ENCODE data around the gene KCNK3.
A peak's percentile ranks its signal among the peaks of the same experiment; 100 is the strongest.

KCNK3 gene

DNA sequence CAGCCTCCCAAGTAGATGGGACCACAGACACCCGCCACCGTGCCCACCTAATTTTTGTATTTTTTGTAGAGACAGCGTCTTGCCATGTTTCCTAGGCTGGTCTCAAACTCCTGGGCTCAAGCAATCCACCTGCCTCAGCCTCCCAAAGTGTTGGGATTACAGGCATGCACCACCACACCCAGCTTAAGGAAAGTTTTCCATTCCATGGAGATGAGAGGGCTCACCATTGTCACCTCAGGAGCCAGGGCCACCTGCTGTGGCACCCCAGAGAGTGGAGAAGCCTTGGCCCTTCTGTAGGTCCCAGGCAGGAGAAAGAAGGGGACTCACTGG is 76.2 kb downstream of the KCNK3 start:
- no peak overlapping the region for H3K27ac ChIP-seq (ENCODE audit: low read depth, low read length)
- no peak overlapping the region for H3K9ac ChIP-seq (ENCODE audit: low read length)
- H3K4me3 ChIP-seq (ENCODE audit: low read depth in 1 of 2, low read length in 2 of 2) = no peak overlapping the region
- no peaks in the 10 kb centered on the region for H3K36me3 ChIP-seq (ENCODE audit: insufficient read depth, low read length)
- no peaks in the 10 kb centered on the region for H3K9me3 ChIP-seq (ENCODE audit: low read length)
- H3K27me3 ChIP-seq (ENCODE audit: control insufficient read depth in 1 of 2, insufficient read depth in 2 of 2, low read length in 2 of 2) = no peaks in the 10 kb centered on the region
- H3K4me1 ChIP-seq (ENCODE audit: insufficient read depth, low read length) = peaks cover 61% of the 10 kb centered on the region

DNA sequence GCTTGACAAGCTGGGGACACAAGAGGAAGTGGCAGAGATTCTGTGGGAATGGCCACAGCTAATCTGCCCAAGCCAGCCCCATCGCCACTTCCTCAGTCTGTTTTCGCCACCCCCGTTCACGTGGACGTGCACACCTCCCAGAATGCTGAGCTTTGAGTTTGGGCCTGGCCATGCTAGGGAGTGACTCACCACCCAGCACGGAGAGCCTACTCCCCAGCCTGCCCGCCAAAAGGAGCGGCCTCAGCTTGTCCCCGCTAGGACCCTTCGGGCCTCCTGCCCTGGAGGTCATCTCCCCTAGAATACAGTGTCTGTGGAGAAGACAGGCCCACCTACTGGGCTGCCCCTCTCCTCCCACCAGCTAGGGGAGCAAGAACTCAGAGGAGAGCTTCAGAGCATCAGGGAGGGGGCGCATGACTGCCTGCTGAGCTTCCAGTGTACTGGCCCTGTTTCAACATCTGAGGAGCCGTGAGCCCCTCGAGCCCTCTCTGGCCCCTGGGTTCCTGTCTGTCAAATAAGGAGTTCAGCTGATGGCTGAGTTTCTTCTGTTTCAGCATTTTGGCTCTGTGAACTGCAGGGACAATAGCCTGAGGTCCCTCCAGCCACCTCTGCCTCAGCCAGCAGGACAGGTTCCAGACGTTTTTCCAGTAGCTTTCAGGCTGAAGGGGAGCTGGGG is 76.7 kb downstream of the KCNK3 start:
- peak overlapping the region; percentile 48 for H3K27ac ChIP-seq (ENCODE audit: low read depth, low read length)
- no peak overlapping the region for H3K4me3 ChIP-seq (ENCODE audit: low read depth in 1 of 2, low read length in 2 of 2)
- no peaks in the 10 kb centered on the region for H3K27me3 ChIP-seq (ENCODE audit: control insufficient read depth in 1 of 2, insufficient read depth in 2 of 2, low read length in 2 of 2)
- H3K9ac ChIP-seq (ENCODE audit: low read length) = no peak overlapping the region
- H3K36me3 ChIP-seq (ENCODE audit: insufficient read depth, low read length) = peaks cover 1% of the 10 kb centered on the region
- peaks cover 61% of the 10 kb centered on the region for H3K4me1 ChIP-seq (ENCODE audit: insufficient read depth, low read length)
- H3K9me3 ChIP-seq (ENCODE audit: low read length) = no peaks in the 10 kb centered on the region

DNA sequence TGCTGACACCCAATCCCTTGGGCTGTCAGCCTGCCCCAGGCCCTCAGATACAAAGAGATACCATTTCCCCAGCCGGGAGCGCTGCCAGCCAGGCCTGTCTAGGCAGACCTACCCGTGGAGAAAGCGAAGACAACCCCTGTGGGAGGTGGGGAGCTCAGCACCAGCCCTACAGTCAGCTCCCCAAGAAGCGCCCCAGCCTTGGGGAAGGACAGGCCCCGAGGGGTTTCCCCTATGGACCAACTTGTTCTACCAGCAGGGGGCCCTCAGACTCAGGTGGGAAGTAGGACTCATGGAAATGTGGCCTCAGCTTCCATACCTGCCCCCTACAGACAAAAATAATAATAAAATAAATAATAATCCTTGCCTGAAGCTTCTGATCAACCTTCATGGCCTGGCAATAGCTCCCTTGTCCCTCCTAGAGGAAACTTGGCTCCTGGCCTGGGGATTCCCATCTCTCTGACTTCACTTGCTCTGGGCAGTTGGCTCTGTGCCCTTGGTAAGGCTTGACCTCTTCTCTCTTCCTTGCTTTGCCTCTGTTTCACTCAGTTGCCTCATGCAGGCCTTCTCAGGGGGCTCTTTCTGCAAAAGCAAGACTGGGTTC is 78.6 kb downstream of the KCNK3 start:
- no peaks in the 10 kb centered on the region for H3K27me3 ChIP-seq (ENCODE audit: control insufficient read depth in 1 of 2, insufficient read depth in 2 of 2, low read length in 2 of 2)
- H3K36me3 ChIP-seq (ENCODE audit: insufficient read depth, low read length) = peaks cover 20% of the 10 kb centered on the region
- no peak overlapping the region for H3K9ac ChIP-seq (ENCODE audit: low read length)
- H3K4me1 ChIP-seq (ENCODE audit: insufficient read depth, low read length) = peaks cover 46% of the 10 kb centered on the region
- no peaks in the 10 kb centered on the region for H3K9me3 ChIP-seq (ENCODE audit: low read length)
- no peak overlapping the region for H3K4me3 ChIP-seq (ENCODE audit: low read depth in 1 of 2, low read length in 2 of 2)
- peak overlapping the region; percentile 51 for H3K27ac ChIP-seq (ENCODE audit: low read depth, low read length)

DNA sequence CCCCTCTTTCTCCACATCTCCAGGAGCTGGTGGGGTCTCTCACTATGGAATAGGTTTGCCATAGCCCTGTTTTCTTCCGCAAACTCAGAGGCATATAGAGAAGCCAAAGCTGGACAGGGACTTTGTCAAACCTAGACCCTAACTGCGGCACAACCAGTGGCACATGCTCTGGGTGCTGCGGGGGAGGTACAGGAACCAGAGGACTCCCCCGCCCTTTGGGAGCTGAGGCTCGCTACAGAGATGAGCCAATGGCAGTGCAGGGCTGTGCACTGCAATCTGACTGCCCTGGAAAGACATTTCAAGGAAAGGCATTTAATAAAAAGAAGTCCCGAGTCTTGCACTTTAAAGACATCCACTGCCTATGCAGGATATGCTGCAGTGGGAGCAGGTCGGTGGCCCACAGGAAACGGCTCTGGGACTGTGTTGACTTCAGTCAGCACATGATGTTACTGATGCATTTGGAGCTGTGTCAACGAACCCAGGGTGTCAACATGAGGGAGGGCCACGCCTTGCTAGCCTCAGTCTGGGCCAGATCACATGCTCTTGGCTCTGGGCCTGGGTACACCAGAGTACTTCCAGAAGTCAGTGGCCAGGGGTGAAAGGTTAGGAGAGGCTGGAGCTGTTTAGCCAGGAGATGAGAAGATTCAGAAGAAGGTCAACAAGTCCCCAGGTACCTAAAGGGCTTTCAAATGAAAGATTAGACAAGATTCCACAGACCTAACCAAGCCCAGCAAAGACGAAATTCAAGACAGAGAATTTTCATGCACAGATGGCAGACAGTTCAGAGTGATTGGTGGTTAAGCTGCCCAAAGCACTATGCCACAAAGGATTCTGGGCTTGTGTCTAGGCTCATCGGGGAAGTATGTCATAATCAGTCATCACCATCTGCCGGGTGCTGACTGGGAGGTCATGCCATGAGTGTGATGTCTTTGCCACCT is 79.8 kb downstream of the KCNK3 start:
- Histone ChIP-seq H3K9me3 (ENCODE audit: low read length) (no peaks in the 10 kb centered on the region), H3K9ac (ENCODE audit: low read length) (no peak overlapping the region), H3K36me3 (ENCODE audit: insufficient read depth, low read length) (peaks cover 32% of the 10 kb centered on the region), H3K4me1 (ENCODE audit: insufficient read depth, low read length) (peaks cover 38% of the 10 kb centered on the region), H3K27me3 (ENCODE audit: control insufficient read depth in 1 of 2, insufficient read depth in 2 of 2, low read length in 2 of 2) (no peaks in the 10 kb centered on the region), H3K27ac (ENCODE audit: low read depth, low read length) (no peak overlapping the region), H3K4me3 (ENCODE audit: low read depth in 1 of 2, low read length in 2 of 2) (no peak overlapping the region)

DNA sequence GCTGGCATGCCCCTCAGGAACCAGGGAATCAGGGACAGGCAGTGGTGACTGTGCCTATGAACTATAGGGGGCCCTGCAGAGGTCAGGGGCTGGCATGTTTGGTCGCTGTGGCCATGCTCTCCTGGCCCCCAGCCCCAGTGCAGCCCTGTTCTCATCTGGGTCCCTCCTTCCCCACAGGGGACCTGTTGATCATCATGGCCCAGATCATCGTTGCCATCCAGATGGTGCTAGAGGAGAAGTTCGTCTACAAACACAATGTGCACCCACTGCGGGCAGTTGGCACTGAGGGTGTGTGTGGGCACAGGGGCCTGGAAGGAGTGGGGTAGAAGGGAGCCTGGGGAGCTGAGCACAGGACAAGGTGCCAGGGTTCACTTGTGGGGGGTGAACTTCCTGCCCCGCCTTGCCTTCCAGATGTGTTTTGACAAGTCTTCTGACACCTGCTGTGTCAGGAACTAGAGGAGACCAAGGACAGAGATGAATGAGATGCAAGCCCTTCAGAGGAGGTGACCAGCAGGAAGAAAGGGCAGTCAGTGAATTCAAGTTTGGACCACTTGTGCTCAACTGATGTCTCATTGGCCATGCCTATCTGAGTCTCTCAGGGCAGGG is 83.8 kb downstream of the KCNK3 start:
- Histone ChIP-seq H3K36me3 (ENCODE audit: insufficient read depth, low read length) (peaks cover 59% of the 10 kb centered on the region), H3K9ac (ENCODE audit: low read length) (no peak overlapping the region), H3K4me1 (ENCODE audit: insufficient read depth, low read length) (peaks cover 18% of the 10 kb centered on the region), H3K27ac (ENCODE audit: low read depth, low read length) (no peak overlapping the region), H3K27me3 (ENCODE audit: control insufficient read depth in 1 of 2, insufficient read depth in 2 of 2, low read length in 2 of 2) (no peaks in the 10 kb centered on the region), H3K4me3 (ENCODE audit: low read depth in 1 of 2, low read length in 2 of 2) (no peak overlapping the region), H3K9me3 (ENCODE audit: low read length) (no peaks in the 10 kb centered on the region)

DNA sequence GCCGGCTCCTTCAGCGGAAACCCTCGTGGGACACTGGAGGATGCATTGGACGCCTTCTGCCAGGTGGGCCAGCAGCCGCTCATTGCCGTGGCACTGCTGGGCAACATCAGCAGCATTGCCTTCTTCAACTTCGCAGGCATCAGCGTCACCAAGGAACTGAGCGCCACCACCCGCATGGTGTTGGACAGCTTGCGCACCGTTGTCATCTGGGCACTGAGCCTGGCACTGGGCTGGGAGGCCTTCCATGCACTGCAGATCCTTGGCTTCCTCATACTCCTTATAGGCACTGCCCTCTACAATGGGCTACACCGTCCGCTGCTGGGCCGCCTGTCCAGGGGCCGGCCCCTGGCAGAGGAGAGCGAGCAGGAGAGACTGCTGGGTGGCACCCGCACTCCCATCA is 85.6 kb downstream of the KCNK3 start:
- Histone ChIP-seq H3K27ac (ENCODE audit: low read depth, low read length) (no peak overlapping the region), H3K9ac (ENCODE audit: low read length) (no peak overlapping the region), H3K4me1 (ENCODE audit: insufficient read depth, low read length) (no peaks in the 10 kb centered on the region), H3K4me3 (ENCODE audit: low read depth in 1 of 2, low read length in 2 of 2) (no peak overlapping the region), H3K27me3 (ENCODE audit: control insufficient read depth in 1 of 2, insufficient read depth in 2 of 2, low read length in 2 of 2) (no peaks in the 10 kb centered on the region), H3K36me3 (ENCODE audit: insufficient read depth, low read length) (peaks cover 62% of the 10 kb centered on the region), H3K9me3 (ENCODE audit: low read length) (no peaks in the 10 kb centered on the region)

DNA sequence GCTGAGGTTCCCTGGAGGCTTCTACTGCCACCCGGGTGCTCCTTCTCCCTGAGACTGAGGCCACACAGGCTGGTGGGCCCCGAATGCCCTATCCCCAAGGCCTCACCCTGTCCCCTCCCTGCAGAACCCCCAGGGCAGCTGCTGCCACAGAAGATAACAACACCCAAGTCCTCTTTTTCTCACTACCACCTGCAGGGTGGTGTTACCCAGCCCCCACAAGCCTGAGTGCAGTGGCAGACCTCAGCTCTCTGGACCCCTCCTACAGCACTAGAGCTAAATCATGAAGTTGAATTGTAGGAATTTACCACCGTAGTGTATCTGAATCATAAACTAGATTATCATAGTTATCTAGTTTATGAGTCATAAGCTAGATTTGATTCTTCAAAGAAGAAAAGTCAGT is 86.0 kb downstream of the KCNK3 start:
- Histone ChIP-seq H3K4me3 (ENCODE audit: low read depth in 1 of 2, low read length in 2 of 2) (no peak overlapping the region), H3K27me3 (ENCODE audit: control insufficient read depth in 1 of 2, insufficient read depth in 2 of 2, low read length in 2 of 2) (no peaks in the 10 kb centered on the region), H3K4me1 (ENCODE audit: insufficient read depth, low read length) (no peaks in the 10 kb centered on the region), H3K27ac (ENCODE audit: low read depth, low read length) (no peak overlapping the region), H3K36me3 (ENCODE audit: insufficient read depth, low read length) (peaks cover 62% of the 10 kb centered on the region), H3K9me3 (ENCODE audit: low read length) (no peaks in the 10 kb centered on the region), H3K9ac (ENCODE audit: low read length) (no peak overlapping the region)

DNA sequence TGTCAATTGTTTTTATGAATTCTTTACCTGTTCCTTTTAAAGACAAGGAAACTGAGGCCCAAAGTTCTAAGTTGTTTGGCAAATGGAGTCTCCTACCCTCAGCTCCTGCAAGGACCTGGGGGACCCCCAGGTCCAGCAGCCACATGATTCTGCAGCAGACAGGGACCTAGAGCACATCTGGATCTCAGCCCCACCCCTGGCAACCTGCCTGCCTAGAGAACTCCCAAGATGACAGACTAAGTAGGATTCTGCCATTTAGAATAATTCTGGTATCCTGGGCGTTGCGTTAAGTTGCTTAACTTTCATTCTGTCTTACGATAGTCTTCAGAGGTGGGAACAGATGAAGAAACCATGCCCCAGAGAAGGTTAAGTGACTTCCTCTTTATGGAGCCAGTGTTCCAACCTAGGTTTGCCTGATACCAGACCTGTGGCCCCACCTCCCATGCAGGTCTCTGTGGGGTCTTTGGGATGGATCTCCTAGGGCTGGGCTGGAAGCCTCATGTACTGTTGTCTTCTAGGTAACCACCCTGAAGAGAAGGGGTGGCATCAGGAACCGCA is 87.8 kb downstream of the KCNK3 start:
- H3K27me3 ChIP-seq (ENCODE audit: control insufficient read depth in 1 of 2, insufficient read depth in 2 of 2, low read length in 2 of 2) = no peaks in the 10 kb centered on the region
- H3K4me1 ChIP-seq (ENCODE audit: insufficient read depth, low read length) = peaks cover 6% of the 10 kb centered on the region
- no peak overlapping the region for H3K4me3 ChIP-seq (ENCODE audit: low read depth in 1 of 2, low read length in 2 of 2)
- no peak overlapping the region for H3K27ac ChIP-seq (ENCODE audit: low read depth, low read length)
- H3K9ac ChIP-seq (ENCODE audit: low read length) = no peak overlapping the region
- H3K36me3 ChIP-seq (ENCODE audit: insufficient read depth, low read length) = peaks cover 50% of the 10 kb centered on the region
- no peaks in the 10 kb centered on the region for H3K9me3 ChIP-seq (ENCODE audit: low read length)

Measured in muscle layer of colon (tissue), 2 donors.